Hepatocyte (in vitro differentiated cells): ENCODE data around the gene DEDD2. TPM values are rescaled to one million over a fixed set of nuclear protein-coding genes. Genes with fewer than 3 reads are reported as not detected.

Experiments used
- DNase-seq: peaks from one replicate; pipeline ENCODE4 v3.0.0-alpha.2; 2016; ENCODE audit warnings: low spot score
- H2AFZ ChIP-seq: fragments of 200-600 bp; sonication (generic); 2 replicates; pipeline ENCODE4 v1.6.0; 2016; ENCODE audit warnings: antibody characterized with exemption, mild to moderate bottlenecking
- H3K27ac ChIP-seq: fragments of 200-600 bp; sonication (generic); 2 replicates; pipeline ENCODE4 v1.5.1; 2016; ENCODE audit warnings: mild to moderate bottlenecking
- H3K27me3 ChIP-seq: fragments of 200-600 bp; sonication (generic); 2 replicates; pipeline ENCODE4 v1.6.1; 2016
- H3K36me3 ChIP-seq: fragments of 200-600 bp; sonication (generic); replicated peaks from 2 replicates; pipeline ENCODE4 v1.5.1; 2016; ENCODE audit warnings: low read depth; ENCODE audit not compliant: insufficient read depth
- H3K4me1 ChIP-seq: fragments of 200-600 bp; sonication (generic); 2 replicates; pipeline ENCODE4 v1.5.1; 2016; ENCODE audit warnings: mild to moderate bottlenecking, moderate library complexity; ENCODE audit not compliant: insufficient read depth
- H3K4me2 ChIP-seq: fragments of 200-600 bp; sonication (generic); 2 replicates; pipeline ENCODE4 v1.6.0; 2016
- H3K4me3 ChIP-seq: fragments of 200-600 bp; sonication (generic); 2 replicates; pipeline ENCODE4 v1.5.1; 2016; ENCODE audit warnings: mild to moderate bottlenecking
- H3K79me2 ChIP-seq: fragments of 200-600 bp; sonication (generic); 2 replicates; pipeline ENCODE4 v1.6.0; 2017; ENCODE audit warnings: mild to moderate bottlenecking
- H3K9me2 ChIP-seq: fragments of 200-600 bp; sonication (generic); replicated peaks from 2 replicates; pipeline ENCODE4 v1.6.0; 2017; ENCODE audit warnings: mild to moderate bottlenecking; ENCODE audit not compliant: insufficient read depth
- H3K9me3 ChIP-seq: fragments of 200-600 bp; sonication (generic); 2 replicates; pipeline ENCODE4 v1.5.1; 2016; ENCODE audit warnings: low read depth, mild to moderate bottlenecking
- H4K20me1 ChIP-seq: fragments of 200-600 bp; sonication (generic); 2 replicates; pipeline ENCODE4 v1.6.0; 2016; ENCODE audit warnings: mild to moderate bottlenecking; ENCODE audit not compliant: insufficient read depth, poor library complexity, severe bottlenecking
- EZH2 ChIP-seq: fragments of 200-600 bp; sonication (generic); IDR thresholded peaks from 2 replicates; pipeline ENCODE4 v1.6.1; 2016; ENCODE audit warnings: antibody characterized with exemption, mild to moderate bottlenecking, borderline replicate concordance
- EZH2phosphoT487 ChIP-seq: fragments of 200-600 bp; sonication (generic); IDR thresholded peaks from one replicate; pipeline ENCODE4 v1.6.1; 2018; ENCODE audit warnings: antibody characterized with exemption, mild to moderate bottlenecking, low read depth, moderate library complexity; ENCODE audit not compliant: unreplicated experiment, severe bottlenecking
- WGBS: methylation state at CpG from one replicate; pipeline ENCODE4 v1.1.6; 2016; ENCODE audit warnings: low lambda C conversion rate; ENCODE audit errors: missing lambda C conversion rate; 5-methylcytosine and 5-hydroxymethylcytosine counted together
- polyA plus RNA-seq: library from polyadenylated mRNA; unstranded; fragments of >200 nt; fragmentation: Nextera tagmentation; extraction: Ambion mirVana; gene quantifications from 2 replicates; pipeline ENCODE4 v1.2.1, GENCODE V29; 2016
- total RNA-seq: library from RNA; depleted of rRNA; stranded (reverse); fragments of >200 nt; gene quantifications from 2 replicates; pipeline ENCODE4 v1.2.3, GENCODE V29; 2014
- TF ChIP-seq, protein P1 (sequence below): fragments of 200-600 bp; sonication (generic); IDR thresholded peaks from 2 replicates; pipeline ENCODE4 v1.5.1; 2016; ENCODE audit warnings: antibody characterized with exemption, mild to moderate bottlenecking; ENCODE audit not compliant: poor library complexity

DEDD2 gene
- total and polyA plus RNA-seq, 2 experiments from 2014 or later: 34.2 to 37.8 TPM

DNA sequence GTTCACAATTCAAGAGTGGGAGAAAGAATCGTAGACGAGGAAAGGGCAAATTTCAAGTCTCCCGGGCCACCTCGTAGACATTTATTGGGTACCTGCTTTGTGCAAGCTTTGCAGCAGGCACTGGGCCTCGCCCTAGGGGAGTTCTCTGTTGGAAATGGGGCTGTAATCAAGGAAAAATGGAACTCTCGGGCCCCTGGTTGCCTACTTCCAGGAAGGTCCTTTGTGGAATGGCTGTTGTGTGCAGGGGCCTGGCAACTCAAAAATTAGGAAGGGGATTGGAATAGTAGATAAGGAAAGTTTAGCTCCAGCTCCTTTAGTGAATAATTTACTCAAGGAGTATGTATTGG, 3.2 kb upstream of the DEDD2 start:
- H3K4me2 ChIP-seq: peak overlapping the region; percentile 90
- no peaks in the 10 kb centered on the region for H3K9me2 ChIP-seq
- peak overlapping the region; percentile 69 for H3K27ac ChIP-seq
- WGBS: 1% methylated on average over 6 of the region's 6 CpGs
- peaks cover 24% of the 10 kb centered on the region for H3K4me1 ChIP-seq
- no peaks in the 10 kb centered on the region for H3K27me3 ChIP-seq
- H3K79me2 ChIP-seq: peaks cover 62% of the 10 kb centered on the region
- no peak for DNase-seq
- H4K20me1 ChIP-seq: peaks cover 15% of the 10 kb centered on the region
- H2AFZ ChIP-seq: peak overlapping the region; percentile 27
- no peaks in the 10 kb centered on the region for H3K36me3 ChIP-seq
- H3K4me3 ChIP-seq: peak overlapping the region; percentile 43
- H3K9me3 ChIP-seq: no peaks in the 10 kb centered on the region
- TF ChIP-seq EZH2phosphoT487: no peak
- TF ChIP-seq, protein P1, sequence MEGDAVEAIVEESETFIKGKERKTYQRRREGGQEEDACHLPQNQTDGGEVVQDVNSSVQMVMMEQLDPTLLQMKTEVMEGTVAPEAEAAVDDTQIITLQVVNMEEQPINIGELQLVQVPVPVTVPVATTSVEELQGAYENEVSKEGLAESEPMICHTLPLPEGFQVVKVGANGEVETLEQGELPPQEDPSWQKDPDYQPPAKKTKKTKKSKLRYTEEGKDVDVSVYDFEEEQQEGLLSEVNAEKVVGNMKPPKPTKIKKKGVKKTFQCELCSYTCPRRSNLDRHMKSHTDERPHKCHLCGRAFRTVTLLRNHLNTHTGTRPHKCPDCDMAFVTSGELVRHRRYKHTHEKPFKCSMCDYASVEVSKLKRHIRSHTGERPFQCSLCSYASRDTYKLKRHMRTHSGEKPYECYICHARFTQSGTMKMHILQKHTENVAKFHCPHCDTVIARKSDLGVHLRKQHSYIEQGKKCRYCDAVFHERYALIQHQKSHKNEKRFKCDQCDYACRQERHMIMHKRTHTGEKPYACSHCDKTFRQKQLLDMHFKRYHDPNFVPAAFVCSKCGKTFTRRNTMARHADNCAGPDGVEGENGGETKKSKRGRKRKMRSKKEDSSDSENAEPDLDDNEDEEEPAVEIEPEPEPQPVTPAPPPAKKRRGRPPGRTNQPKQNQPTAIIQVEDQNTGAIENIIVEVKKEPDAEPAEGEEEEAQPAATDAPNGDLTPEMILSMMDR: no peak
- TF ChIP-seq EZH2: no peak

GRCh38 chr19:42219812-42220750, 2.6 kb upstream of the DEDD2 start, which contains the start of gene ZNF526:
ZNF526 (plus strand) TSS chr19:42220312; CDS start chr19:42224404, 4,092 bp downstream.
- peak; percentile 99 for DNase-seq
- H3K4me1 ChIP-seq: peaks cover 24% of the 10 kb centered on the region
- no peaks in the 10 kb centered on the region for H3K9me2 ChIP-seq
- H3K4me2 ChIP-seq: peak within 1 kb of the TSS; percentile 90
- peaks cover 21% of the 10 kb centered on the region for H4K20me1 ChIP-seq
- H3K9me3 ChIP-seq: no peaks in the 10 kb centered on the region
- peaks cover 69% of the 10 kb centered on the region for H3K79me2 ChIP-seq
- H3K27me3 ChIP-seq: no peaks in the 10 kb centered on the region
- peak within 1 kb of the TSS; percentile 93 for H3K27ac ChIP-seq
- 2% methylated on average over 53 of the region's 53 CpGs for WGBS
- H3K4me3 ChIP-seq: peak within 1 kb of the TSS; percentile 43
- H3K36me3 ChIP-seq: no peaks in the 10 kb centered on the region
- peak within 1 kb of the TSS; percentile 27 for H2AFZ ChIP-seq
- TF ChIP-seq EZH2: no peak
- TF ChIP-seq, protein P1: peak; percentile 3

DNA sequence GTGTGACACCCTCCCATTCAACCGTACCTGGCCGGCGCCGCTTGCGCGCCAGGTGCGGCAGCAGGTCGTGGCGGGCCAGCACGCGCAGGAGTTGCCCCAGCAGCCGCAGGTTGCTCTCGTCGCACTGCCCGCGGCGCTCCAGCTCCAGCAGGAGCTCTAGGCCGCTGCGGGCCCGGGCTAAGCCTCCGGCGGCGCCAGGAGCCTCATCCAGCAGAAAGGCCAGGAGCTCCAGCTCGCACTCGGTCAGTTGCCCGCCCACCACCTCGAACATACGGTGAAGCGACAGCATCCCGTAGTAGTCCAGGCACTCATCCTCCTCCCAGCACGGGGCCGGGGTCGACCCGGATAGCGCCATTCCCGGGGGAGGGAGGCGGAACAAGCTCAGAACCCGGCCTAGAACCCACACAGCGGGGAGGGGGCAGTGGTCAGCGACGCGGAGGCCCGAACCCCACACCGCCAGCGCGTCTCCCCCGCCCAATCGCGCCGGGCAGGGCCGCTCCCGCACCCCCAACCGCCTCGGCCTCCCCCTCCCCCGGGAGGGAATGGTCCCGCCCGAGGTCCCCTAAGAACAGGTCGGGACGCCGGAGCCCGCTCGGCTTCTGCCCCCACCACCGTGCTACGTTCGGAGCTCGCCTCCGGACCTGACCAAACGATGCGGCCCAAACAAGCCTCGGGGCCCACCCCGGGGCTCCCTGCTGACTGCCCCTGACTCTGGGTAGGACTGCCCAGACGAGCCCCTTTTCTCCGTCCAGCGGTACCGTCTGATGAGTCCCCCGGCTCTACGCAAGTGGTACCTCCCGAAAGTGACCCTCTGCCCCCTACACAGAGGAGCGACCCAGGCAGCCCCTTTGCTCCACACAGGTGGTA, 591 bp downstream of the DEDD2 start:
- WGBS: 2% methylated on average over 44 of the region's 79 CpGs
- peaks cover 22% of the 10 kb centered on the region for H3K4me1 ChIP-seq

More for the DNA sequence above, 591 bp downstream of the DEDD2 start:
- no peaks in the 10 kb centered on the region for H3K9me2 ChIP-seq
- H2AFZ ChIP-seq: peak overlapping the region; percentile 3
- no peaks in the 10 kb centered on the region for H3K36me3 ChIP-seq
- TF ChIP-seq EZH2phosphoT487: no peak
- TF ChIP-seq EZH2: no peak
- TF ChIP-seq, protein P1: no peak
- H3K27ac ChIP-seq: peak overlapping the region; percentile 79
- H3K4me3 ChIP-seq: peak overlapping the region; percentile 56
- H3K79me2 ChIP-seq: peaks cover 83% of the 10 kb centered on the region
- peak; percentile 71 for DNase-seq
- H4K20me1 ChIP-seq: peaks cover 40% of the 10 kb centered on the region
- H3K4me2 ChIP-seq: peak overlapping the region; percentile 93
- H3K27me3 ChIP-seq: no peaks in the 10 kb centered on the region
- no peaks in the 10 kb centered on the region for H3K9me3 ChIP-seq
